Osteocyte (in vitro differentiated cells): ENCODE measurements around the gene KCND1. TPM values are rescaled to one million over a fixed set of nuclear protein-coding genes. Genes with fewer than 3 reads are reported as not detected.

Experiments
- DNase-seq: peaks from one replicate; pipeline ENCODE4 v3.0.0; 2021; ENCODE audit warnings: mixed read lengths; ENCODE audit not compliant: unreplicated experiment; ENCODE audit errors: extremely low spot score
- H3K27ac Mint-ChIP-seq: one replicate; pipeline ENCODE4 v1.8.0; 2021; ENCODE audit warnings: mild to moderate bottlenecking, mixed read lengths; ENCODE audit not compliant: unreplicated experiment
- H3K27me3 Mint-ChIP-seq: one replicate; pipeline ENCODE4 v1.8.0; 2021; ENCODE audit warnings: mixed read lengths; ENCODE audit not compliant: unreplicated experiment
- H3K36me3 Mint-ChIP-seq: one replicate; pipeline ENCODE4 v1.8.0; 2021; ENCODE audit warnings: mixed read lengths; ENCODE audit not compliant: unreplicated experiment
- H3K4me1 Mint-ChIP-seq: one replicate; pipeline ENCODE4 v1.8.0; 2021; ENCODE audit warnings: mixed read lengths; ENCODE audit not compliant: unreplicated experiment
- H3K4me3 Mint-ChIP-seq: one replicate; pipeline ENCODE4 v1.8.0; 2021; ENCODE audit warnings: mild to moderate bottlenecking, moderate library complexity, mixed read lengths; ENCODE audit not compliant: unreplicated experiment
- H3K9me3 Mint-ChIP-seq: one replicate; pipeline ENCODE4 v1.8.0; 2021; ENCODE audit warnings: mixed read lengths; ENCODE audit not compliant: unreplicated experiment
- total RNA-seq: library from RNA; stranded (reverse); gene quantifications from 2 replicates; pipeline ENCODE4 v1.2.1, GENCODE V29; 2021
- TF ChIP-seq, protein P1 (sequence below): fragments of 200-600 bp; sonication (generic); IDR thresholded peaks from 2 replicates; pipeline ENCODE4 v1.5.0; 2021; ENCODE audit warnings: antibody characterized with exemption, mild to moderate bottlenecking, moderate library complexity

KCND1 gene
- total RNA-seq, 1 donor from 2014 or later: 2.5 TPM

GRCh38 chrX:48938721-48939425, 32.8 kb downstream of the KCND1 start:
- Mint-ChIP-seq H3K36me3 (peaks cover 8% of the 10 kb centered on the region), H3K27ac (no peak overlapping the region), H3K27me3 (no peaks in the 10 kb centered on the region), H3K4me1 (peaks cover 9% of the 10 kb centered on the region), H3K4me3 (no peak overlapping the region), H3K9me3 (peaks cover 5% of the 10 kb centered on the region)
- no peak for DNase-seq
- TF ChIP-seq, protein P1, sequence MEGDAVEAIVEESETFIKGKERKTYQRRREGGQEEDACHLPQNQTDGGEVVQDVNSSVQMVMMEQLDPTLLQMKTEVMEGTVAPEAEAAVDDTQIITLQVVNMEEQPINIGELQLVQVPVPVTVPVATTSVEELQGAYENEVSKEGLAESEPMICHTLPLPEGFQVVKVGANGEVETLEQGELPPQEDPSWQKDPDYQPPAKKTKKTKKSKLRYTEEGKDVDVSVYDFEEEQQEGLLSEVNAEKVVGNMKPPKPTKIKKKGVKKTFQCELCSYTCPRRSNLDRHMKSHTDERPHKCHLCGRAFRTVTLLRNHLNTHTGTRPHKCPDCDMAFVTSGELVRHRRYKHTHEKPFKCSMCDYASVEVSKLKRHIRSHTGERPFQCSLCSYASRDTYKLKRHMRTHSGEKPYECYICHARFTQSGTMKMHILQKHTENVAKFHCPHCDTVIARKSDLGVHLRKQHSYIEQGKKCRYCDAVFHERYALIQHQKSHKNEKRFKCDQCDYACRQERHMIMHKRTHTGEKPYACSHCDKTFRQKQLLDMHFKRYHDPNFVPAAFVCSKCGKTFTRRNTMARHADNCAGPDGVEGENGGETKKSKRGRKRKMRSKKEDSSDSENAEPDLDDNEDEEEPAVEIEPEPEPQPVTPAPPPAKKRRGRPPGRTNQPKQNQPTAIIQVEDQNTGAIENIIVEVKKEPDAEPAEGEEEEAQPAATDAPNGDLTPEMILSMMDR: no peak

GRCh38 chrX:48937054-48937907, 34.4 kb downstream of the KCND1 start:
- no peak overlapping the region for H3K4me3 Mint-ChIP-seq
- peak overlapping the region; percentile 9 for H3K27ac Mint-ChIP-seq
- no peaks in the 10 kb centered on the region for H3K27me3 Mint-ChIP-seq
- TF ChIP-seq, protein P1: no peak
- H3K4me1 Mint-ChIP-seq: peaks cover 9% of the 10 kb centered on the region
- DNase-seq: no peak
- H3K9me3 Mint-ChIP-seq: peaks cover 8% of the 10 kb centered on the region
- peaks cover 16% of the 10 kb centered on the region for H3K36me3 Mint-ChIP-seq

DNA sequence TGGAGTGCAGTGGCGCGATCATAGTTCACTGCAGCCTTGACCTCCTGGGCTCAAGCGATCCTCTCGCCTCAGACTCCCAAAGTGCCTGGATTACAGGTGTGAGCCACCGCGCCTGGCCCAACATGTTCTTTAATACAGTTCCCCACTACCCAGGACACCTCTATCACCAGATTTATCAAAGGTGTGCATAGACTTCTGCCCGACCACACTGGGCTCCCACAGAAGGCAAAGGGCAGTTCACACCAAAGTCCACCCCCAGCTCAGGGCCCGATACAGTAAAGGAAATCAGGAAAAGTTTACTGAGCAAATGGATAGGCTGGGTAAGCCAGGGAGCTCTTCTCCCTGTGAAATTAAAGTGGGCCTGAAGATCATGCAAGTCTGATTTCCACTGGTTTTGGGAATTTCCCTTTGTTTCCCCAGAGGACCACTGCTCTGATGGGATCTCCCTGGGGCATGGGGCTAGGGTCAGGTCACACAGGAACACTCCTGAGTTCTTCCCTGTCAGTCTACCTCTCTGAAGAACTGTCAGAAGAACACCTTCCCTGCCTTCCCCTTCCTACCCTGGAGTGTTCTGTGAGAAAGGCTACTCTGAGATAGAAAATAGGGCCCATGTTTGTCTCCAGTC, 35.1 kb downstream of the KCND1 start:
- peaks cover 9% of the 10 kb centered on the region for H3K4me1 Mint-ChIP-seq
- H3K4me3 Mint-ChIP-seq: no peak overlapping the region
- H3K9me3 Mint-ChIP-seq: peaks cover 4% of the 10 kb centered on the region
- TF ChIP-seq, protein P1: no peak
- H3K27ac Mint-ChIP-seq: peak overlapping the region; percentile 57
- H3K27me3 Mint-ChIP-seq: no peaks in the 10 kb centered on the region
- peaks cover 14% of the 10 kb centered on the region for H3K36me3 Mint-ChIP-seq
- DNase-seq: no peak

GRCh38 chrX:48935301-48935670, 36.4 kb downstream of the KCND1 start:
- H3K36me3 Mint-ChIP-seq: peaks cover 14% of the 10 kb centered on the region
- no peak overlapping the region for H3K4me3 Mint-ChIP-seq

More at GRCh38 chrX:48935301-48935670, 36.4 kb downstream of the KCND1 start:
- DNase-seq: no peak
- H3K27ac Mint-ChIP-seq: no peak overlapping the region
- H3K27me3 Mint-ChIP-seq: no peaks in the 10 kb centered on the region
- TF ChIP-seq, protein P1: no peak
- peaks cover 3% of the 10 kb centered on the region for H3K9me3 Mint-ChIP-seq
- H3K4me1 Mint-ChIP-seq: peaks cover 9% of the 10 kb centered on the region
